HTERT RPE-1 (cell line): Measurements from ENCODE around the gene SPTBN1.

Experiments
- in situ Hi-C: fragments of 300-500 bp; cut with MboI; formaldehyde crosslinking; loops from 4 replicates; pipeline ENCODE4 v1.14.3; 2020; ENCODE audit warnings: low sequenced_read_pairs

SPTBN1 gene

DNA sequence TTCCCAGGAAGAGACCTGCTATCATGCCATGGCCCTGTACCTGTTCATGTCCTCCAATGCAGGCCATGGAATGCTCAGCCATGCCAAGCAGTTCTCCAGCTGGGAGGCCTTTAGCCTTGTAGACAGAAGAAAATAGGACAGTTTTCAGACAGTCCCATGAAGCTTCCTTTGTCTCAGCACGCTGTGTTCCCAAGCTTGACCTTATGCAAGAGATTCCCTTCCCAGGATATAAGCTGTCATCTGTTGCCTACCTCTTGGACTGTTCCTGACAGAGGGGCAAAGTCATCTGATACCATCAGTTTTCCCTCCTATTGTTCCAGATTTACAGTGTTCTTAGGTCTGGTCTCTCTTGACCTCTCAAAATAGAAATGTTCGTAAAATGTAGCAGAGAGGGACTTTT, 170.8 kb downstream of the SPTBN1 start:
- in situ Hi-C loops = no loop called here

DNA sequence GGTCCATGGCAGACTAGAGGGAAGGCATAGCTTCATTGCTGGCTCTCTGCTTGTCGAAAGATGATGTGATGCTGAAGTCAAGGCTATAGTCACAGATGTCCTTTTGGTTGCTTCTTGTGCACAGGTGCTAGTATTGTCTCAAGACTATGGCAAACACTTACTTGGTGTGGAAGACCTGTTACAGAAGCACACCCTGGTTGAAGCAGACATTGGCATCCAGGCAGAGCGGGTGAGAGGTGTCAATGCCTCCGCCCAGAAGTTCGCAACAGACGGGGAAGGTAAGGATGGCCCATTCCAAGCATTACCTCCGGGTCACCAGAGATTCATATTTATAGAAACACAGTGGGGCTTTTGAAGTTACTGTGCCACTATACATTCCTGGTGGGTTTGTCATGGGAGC, 171.8 kb downstream of the SPTBN1 start:
- in situ Hi-C loops = no loop called here

DNA sequence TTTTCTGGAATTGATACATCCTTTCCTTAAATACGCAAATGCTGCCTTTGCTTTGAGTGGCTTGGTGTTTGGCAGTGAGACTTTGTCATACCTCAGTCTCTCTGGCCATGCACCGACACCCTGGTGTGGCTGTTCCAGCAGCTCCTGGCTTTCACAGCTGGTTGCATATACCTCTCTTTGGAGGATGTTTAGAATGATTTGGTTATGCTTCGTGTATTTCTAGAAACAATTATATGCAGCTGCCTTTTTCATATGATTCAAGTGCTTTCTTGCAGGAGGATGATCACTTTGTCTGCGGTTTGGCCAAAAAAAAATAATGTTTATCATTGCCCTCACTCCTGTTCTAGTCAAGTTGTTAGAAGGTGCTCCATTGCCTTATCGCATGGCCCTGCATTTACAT, 172.3 kb downstream of the SPTBN1 start:
- in situ Hi-C loops = no loop called here

- in situ Hi-C loops = no loop called here
Observed at GRCh38 chr2:54628957-54629356, 172.8 kb downstream of the SPTBN1 start.

DNA sequence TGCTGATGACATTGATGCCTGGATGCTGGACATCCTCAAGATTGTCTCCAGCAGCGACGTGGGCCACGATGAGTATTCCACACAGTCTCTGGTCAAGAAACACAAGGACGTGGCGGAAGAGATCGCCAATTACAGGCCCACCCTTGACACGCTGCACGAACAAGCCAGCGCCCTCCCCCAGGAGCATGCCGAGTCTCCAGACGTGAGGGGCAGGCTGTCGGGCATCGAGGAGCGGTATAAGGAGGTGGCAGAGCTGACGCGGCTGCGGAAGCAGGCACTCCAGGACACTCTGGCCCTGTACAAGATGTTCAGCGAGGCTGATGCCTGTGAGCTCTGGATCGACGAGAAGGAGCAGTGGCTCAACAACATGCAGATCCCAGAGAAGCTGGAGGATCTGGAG, 173.3 kb downstream of the SPTBN1 start:
- in situ Hi-C loops = no loop called here

GRCh38 chr2:54629914-54630857, 174.1 kb downstream of the SPTBN1 start:
- in situ Hi-C loops = no loop called here

DNA sequence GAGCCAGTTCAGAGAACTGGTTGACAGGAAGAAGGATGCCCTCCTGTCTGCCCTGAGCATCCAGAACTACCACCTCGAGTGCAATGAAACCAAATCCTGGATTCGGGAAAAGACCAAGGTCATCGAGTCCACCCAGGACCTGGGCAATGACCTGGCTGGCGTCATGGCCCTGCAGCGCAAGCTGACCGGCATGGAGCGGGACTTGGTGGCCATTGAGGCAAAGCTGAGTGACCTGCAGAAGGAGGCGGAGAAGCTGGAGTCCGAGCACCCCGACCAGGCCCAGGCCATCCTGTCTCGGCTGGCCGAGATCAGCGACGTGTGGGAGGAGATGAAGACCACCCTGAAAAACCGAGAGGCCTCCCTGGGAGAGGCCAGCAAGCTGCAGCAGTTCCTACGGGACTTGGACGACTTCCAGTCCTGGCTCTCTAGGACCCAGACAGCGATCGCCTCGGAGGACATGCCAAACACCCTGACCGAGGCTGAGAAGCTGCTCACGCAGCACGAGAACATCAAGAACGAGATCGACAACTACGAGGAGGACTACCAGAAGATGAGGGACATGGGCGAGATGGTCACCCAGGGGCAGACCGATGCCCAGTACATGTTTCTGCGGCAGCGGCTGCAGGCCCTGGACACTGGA, 174.9 kb downstream of the SPTBN1 start:
- in situ Hi-C loops = no loop called here

- in situ Hi-C loops = no loop called here
Observed at GRCh38 chr2:54631755-54632154, 175.6 kb downstream of the SPTBN1 start.

- in situ Hi-C loops = no loop called here
Observed at GRCh38 chr2:54632733-54633692, 176.9 kb downstream of the SPTBN1 start.

GRCh38 chr2:54634021-54634420, 177.9 kb downstream of the SPTBN1 start:
- in situ Hi-C loops = no loop called here

DNA sequence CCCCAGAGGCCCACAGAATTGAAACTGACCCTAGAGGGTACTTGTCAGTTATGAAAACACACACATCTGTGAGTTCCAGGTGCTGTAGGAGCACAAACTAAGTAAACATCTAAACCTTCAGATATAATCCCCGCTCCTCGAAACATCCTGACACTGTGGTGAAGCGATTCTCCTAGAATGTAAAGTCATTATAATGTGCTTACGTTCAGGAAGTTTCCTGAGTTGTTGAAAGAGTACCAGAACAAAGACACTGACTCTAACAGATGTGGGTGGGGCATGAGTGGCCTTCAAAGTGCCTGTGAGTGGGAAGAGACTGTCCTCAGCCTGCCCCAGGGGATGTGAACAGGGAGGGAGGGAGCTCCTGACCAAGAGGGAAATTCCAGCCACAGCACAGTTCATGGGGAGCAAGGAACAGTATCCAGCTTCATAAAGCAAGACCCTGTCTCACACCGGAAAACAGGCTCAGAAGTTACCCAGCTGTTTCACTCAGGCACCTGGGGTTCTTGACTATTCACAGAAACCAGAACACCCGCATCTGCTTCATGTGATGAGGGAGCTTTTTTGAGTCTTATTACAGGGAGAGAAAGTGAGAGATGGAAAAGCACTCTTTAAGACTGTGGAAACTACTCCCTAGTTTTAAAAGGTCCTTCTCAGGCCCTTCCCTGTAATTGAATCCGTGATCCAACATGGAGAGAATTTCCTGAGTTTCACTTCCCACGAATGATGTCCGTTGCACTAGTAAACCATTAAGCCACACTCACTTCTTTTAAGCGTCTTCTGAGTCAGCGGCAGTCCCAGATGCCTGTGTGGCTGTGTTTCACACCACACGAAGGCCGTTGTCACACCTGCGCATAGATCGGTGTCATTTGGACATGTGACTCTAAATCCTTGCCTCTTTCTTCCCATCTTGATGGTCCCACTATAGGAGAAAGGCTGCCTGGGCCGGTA, 178.7 kb downstream of the SPTBN1 start:
- in situ Hi-C loops = no loop called here

- in situ Hi-C loops = no loop called here
Observed at GRCh38 chr2:54635554-54636152, 179.5 kb downstream of the SPTBN1 start.

GRCh38 chr2:54636415-54637139, 180.4 kb downstream of the SPTBN1 start:
- in situ Hi-C loops = no loop called here

DNA sequence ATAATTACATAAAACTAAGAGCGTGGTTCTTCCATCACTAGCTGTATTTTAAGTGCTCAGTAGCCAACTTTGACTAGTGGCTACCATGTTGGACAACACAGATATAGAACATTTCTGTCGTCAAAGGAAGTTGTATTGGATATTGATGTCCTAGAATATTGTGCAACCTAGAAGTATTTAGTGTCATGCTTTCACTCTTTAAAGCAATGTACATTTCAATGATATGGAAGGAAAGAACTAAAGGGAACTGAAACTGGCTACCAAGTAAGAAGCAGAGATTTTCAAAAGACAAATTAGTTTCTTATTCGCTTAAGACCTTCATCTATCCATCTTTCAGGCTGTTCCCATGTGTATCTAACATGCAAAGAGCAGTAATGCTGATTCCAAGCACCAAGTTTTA, 182.0 kb downstream of the SPTBN1 start:
- in situ Hi-C loops = no loop called here

GRCh38 chr2:54638774-54639187, 182.7 kb downstream of the SPTBN1 start:
- in situ Hi-C loops = no loop called here

GRCh38 chr2:54639609-54640008, 183.5 kb downstream of the SPTBN1 start:
- in situ Hi-C loops = no loop called here

- in situ Hi-C loops = no loop called here
Observed at GRCh38 chr2:54640834-54641540, 184.9 kb downstream of the SPTBN1 start.

DNA sequence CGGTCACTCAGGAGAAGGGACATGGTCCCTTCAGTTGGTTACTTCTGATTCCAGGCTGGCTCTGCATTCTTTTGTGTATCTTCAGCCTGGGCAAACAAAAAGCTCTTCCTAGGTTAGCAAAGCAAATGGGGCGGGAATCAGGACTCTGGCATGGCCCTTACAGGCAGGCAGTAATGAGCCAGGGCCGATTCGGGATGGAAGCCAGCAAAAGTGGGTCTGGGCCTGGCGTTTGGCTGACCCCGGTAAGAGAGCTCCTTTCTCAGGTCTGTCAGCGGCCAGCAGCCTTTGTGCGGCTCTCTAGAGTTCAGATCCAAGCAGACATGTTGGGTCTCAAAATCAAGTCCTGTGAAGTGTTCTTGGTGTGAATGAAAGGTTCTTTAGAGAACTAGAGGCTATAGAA, 185.9 kb downstream of the SPTBN1 start:
- in situ Hi-C loops = no loop called here
